KBM-7 (cell line): ENCODE data around the gene NAB1.

ENCODE experiments used
- DNase-seq: peaks from one replicate; pipeline ENCODE4 v3.0.0-alpha.2; 2015
- in situ Hi-C: fragments of 300-500 bp; cut with MboI; formaldehyde crosslinking; loops from 2 replicates; pipeline ENCODE4 v1.14.3; 2020; ENCODE audit warnings: low sequenced_read_pairs, low pct_unique_long_range_greater_than_20kb, mixed read lengths

The NAB1 gene

DNA sequence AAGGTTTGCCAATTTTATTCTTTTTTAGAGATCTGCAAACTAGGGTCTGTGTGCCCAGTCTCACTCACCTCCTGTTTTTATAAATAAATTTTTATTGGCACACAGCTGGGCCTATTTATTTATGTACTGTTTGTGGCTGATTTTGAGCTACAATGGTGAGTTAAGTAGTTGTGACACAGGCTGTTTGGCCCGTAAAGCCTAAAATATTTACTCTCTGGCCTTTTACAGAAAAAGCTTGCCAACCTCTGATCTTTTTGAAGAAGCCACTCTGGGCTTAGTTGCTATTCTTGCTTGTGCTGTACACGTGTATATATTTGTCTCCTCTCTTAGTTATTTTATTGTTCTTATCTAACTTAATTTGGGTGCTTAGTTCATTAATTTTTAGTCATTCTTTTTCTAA, 14.5 kb downstream of the NAB1 start:
- DNase-seq: no peak
- in situ Hi-C loops: no loop called here

DNA sequence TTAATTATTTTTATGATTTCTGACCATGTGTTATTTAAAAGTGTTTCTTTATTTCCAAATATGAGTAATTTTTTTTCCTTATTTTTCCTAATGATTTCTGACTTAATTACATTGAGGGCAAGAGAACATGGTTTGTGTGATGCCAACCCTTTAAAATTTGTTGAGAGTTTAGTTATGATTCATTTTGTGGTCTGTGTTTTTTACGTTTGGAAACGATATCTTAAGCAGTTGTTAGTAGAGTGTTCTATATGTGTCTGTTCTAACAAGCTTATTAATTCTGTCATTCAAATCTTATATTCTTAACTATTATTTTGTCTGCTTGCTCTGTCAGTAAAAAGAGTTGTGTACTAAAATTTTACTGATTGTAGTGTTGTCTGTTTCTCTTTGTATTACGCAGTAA, 15.0 kb downstream of the NAB1 start:
- in situ Hi-C loops: no loop called here
- DNase-seq: no peak

DNA sequence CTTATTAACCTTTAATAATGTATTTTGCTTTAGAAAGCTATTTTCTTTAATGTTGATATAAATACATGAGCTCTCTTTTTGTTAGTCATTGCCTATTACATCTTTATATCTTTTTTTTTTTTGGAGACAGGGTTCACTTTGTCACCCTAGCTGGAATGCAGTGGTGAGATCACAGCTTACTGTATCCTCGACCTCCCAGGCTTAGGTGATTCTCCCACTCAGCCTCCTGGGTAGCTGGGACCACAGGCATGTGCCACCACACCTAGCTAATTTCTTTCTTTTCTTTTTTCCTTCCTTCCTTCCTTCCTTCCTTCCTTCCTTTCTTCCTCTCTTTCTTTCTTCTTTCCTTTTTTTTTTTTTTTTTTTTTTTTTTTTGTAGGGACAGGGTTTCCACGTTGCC, 15.4 kb downstream of the NAB1 start:
- in situ Hi-C loops: no loop called here
- no peak for DNase-seq

DNA sequence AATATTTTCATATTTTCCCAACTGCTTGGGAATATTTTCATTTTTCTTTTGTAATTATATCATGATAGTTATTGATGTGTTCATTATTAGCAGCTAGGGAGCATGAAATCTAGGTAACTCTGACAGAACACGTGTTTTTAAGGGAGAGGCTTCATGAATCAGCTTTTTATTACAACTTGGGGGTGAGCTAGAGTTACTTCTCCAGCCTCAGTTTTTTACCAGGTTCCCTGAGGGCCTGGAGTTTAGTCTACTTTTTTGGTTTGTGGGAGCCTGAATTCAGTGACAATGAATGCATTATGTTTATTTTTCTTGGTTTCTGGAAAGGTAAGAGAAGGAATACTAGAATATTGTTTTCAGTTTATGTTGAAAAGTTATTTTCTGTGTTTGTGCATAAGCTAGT, 18.0 kb downstream of the NAB1 start:
- DNase-seq: no peak
- in situ Hi-C loops: no loop called here

DNA sequence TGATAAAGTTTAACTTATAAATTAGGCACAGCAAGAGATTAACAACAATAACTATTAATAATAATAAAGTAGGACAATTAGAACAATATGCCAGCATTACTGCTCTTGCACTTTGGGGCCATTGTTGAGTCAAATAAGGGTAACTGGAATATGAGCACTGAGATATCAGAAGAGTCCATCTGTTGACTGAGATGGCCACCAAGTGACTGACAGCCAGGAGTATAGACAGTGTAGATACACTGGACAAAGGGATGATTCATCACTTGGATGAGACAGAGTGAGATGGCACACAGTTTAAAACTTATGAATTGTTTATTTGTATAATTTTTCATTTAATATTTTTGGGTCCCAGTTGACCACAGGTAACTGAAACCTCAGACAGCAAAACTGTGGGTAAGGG, 20.0 kb downstream of the NAB1 start:
- in situ Hi-C loops: no loop called here

DNA sequence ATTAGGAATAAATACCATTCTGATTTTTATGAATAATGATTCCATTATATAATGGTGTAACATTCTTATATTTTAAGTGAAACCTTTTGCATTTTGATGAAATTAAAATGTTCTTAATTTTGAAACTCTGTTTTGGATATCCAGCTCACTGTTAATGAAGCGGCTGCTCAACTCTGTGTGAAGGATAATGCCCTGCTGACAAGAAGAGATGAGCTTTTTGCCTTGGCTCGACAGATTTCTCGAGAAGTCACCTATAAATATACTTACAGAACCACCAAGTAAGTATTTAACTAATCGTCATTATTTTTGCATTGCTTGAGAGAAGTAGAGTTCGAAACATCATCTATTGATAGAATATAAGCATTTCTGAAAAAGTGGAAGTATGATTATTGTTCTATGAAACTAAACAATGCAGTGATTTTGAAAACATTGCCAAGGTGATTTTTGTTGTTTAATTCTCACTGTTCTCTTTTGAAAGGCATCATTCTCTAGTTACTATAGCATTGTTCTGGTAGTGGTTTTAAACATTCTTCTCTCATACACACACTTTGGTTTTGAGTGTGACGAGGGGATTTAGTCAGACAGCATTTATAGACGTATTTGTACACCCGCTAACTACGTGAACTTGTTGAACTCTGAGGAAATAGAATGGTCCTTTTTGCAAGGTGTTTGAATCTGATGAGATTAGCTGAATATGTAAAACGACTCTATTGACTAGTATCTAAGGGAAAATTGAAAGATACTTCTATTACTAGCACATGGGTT, 21.5 kb downstream of the NAB1 start:
- DNase-seq: no peak
- in situ Hi-C loops: no loop called here

More for the DNA sequence above, 20.0 kb downstream of the NAB1 start:
- no peak for DNase-seq

DNA sequence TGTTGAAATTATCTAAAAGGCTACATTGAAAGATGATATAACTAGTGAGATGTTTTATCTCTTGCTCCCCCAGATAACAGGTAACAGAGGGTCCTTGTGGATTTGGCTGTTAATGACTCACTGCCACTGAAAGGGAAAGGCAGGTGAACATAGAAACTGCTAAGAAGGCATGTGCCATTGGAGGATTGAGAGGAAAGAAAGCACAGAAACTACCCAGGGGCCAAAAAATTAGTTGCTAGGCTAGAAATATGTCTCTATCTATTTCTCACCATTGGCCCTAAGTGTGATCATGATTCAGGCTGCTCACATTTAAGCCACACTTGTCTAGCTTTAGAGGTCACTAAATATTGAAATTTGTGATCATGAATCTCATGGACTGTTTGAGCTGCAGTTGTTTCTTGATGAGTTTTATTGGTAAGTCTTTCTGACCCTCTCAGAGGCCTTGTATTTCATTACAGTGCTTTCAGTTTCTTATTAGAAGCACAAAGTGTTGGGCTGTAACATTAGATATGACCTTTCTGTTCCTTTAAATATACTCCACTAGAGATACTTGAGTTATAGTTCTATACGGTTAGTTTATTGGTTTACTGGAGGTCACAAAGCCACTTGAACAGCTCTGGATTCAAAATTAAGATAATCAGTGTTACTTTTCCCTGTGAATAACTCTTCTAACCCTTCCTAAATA, 26.2 kb downstream of the NAB1 start:
- in situ Hi-C loops: no loop called here
- no peak for DNase-seq

DNA sequence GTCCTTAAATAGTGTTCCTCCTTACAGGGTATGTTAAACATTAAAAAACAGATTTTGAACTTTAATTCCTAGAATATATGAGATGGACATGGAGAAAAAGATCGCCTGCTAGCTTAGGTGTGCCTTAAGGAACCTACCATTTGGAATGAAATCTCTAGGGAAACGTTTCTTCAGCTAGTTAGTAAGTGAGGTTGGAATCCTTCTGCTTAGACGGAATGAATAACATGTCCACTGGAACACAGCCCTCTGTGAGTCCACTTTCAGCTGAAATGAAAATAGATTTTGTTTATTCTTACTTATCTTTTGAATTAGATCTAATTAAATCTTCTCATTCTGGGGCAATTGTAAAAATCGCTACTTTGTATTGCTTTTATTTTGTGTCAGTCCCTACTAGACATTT, 28.4 kb downstream of the NAB1 start:
- no peak for DNase-seq
- in situ Hi-C loops: no loop called here

DNA sequence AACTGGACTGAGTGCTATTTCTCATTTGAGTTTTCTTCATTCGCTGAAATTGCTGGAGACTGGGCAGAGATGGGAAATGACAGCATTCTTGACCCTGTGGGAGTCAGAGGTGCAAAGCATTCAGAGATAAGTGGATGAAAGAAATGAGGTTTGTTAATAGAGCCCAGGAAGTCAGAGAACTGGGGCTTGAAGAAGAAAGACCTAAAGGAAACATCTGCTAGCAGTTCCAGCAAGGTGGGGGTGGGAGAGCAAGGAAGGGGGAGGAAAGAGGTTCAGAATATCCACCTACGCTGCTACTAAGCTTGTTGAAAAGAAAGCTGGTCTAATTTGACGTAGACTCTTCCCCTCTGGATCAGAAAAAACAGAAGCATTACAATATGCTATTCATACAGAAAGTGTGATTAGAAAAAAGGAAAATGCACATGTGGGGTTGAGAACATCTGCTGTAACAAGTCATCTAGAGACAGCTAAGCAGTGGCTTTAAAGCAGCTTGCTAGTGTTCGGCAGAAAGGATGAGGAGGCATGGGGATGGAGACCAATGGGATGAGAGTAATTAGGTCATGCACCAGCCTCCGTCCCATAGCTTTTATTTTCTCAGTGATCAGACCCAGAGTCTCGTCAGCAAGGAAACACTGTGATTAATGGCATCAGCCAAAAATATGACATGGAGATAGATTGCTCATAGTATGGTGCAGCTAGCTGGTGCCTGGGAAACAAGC, 29.7 kb downstream of the NAB1 start:
- in situ Hi-C loops: no loop called here
- DNase-seq: peak; percentile 22

DNA sequence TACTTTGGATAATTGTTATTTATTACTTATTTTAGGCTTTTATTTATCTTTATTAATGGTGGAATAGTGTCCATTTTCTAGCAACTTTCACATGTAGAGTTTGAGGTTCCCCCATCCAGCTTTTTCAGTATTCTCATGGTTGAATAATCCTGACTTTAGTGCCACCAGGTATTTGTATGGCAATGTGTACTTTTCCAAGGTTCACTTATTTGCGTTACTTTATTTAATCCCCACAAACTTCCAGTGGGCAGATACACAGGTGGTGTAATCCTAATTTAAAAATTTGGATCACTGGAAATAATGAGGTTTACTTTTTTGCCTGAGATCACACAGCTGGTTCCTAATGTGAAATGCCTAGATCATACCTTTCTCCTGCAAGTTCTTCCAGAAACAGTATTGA, 30.5 kb downstream of the NAB1 start:
- in situ Hi-C loops: no loop called here
- DNase-seq: no peak

DNA sequence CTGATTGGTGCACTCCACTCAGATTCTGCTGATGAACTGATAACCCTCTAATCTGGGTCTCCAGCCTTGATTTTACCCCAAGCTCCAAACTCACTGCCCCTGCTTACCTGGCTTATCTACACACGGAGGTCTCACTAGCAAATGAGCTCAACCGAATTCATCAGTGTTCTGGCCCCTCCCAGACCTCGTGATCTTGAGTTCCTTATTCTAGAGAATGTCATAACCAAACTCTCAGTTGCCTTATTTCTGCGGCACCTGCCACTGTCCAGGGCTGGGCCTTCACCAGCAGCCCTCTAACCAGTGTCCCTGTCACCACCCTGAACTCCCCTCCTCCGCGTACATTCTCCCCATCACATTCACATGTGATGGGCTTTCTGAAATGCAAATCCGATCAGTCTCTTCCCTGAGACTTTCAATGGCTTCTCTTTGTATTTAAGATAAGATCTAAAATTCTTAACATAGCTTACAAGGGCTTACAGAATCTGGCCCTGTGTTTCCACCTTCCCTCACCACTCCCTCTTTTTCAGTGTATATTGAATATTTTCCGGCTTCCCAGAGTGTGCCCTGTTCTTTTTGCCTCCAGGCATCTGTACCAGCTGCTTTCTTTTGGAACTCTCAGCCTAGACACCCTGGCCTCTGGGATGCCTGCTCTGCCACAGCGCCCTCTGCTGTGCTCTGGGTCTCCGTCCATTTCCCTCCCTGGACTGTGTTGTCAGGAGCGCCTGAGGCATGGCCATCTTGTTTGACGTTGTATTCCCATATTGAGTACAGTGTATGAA, 31.1 kb downstream of the NAB1 start:
- in situ Hi-C loops: no loop called here
- peak; percentile 41 for DNase-seq

DNA sequence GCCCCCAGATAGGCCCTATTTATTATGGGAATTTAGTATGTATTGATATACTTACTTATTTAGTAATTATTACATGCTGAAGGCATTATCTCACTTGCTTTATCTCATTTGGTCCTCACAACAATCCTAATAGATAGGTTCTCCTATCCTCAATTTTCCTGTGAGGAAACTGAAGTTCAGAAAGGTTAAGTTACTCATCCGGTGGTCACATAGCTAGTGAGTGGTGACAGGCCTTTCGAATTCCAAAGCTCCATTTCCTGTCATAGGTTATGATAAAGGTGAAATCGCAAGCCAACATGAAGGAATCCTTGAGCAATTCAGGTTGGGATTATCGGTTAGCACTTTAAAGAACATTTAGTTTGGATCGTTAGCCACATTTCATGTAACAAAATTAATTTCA, 33.3 kb downstream of the NAB1 start:
- in situ Hi-C loops: no loop called here
- no peak for DNase-seq

DNA sequence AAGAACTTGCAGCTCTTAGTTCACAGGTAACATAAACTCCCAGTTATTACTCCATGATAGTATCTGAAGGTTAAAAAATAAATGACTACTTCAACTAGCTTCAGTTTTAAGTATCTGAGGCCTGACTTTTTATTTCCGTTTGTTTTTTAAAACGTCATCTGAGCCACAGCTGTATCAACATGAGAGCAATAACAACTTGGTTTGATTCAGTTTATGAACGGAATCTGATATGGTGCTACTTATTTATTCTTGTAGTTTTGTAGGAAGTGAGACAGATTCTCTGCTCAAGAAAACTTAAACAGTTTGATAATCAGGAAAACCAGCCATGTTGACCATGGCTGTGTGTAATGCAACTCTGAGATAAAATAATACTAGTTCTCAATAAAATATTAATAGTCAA, 34.9 kb downstream of the NAB1 start:
- no peak for DNase-seq
- in situ Hi-C loops: no loop called here

DNA sequence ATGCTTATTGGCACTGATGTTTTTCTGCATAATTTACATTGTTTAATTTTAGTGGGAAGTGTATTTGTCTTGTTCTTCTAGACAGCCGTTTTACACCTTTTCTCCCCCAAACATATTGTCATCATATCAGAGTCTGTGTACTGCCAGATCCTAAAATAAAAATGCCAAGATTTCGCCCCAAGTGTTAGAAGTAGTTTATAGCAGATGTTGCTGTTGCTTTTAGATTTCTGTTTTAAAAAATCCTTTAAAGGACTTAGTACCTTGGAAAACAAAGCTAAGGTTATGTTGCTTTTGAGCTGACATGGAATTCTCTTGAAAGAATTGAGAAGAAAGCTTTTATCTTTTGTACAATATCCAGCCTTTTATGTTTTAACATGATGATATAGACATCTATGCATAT, 36.0 kb downstream of the NAB1 start:
- DNase-seq: no peak
- in situ Hi-C loops: no loop called here

DNA sequence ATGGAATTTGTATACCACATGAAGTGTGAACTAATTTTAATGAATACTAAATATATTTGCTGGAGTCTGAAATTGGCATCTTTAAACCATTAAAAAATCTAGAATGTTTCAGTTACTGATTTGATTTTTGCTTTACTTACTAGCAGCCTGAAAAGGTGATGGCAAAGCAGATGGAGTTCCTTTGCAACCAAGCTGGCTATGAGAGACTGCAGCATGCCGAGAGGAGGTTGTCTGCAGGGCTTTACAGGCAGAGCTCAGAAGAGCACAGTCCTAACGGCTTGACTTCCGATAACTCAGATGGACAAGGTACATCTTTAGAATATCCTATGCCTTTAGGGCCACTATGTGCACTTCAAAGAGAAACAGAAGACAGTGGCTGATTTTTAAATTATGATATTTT, 36.5 kb downstream of the NAB1 start:
- in situ Hi-C loops: no loop called here
- DNase-seq: no peak

DNA sequence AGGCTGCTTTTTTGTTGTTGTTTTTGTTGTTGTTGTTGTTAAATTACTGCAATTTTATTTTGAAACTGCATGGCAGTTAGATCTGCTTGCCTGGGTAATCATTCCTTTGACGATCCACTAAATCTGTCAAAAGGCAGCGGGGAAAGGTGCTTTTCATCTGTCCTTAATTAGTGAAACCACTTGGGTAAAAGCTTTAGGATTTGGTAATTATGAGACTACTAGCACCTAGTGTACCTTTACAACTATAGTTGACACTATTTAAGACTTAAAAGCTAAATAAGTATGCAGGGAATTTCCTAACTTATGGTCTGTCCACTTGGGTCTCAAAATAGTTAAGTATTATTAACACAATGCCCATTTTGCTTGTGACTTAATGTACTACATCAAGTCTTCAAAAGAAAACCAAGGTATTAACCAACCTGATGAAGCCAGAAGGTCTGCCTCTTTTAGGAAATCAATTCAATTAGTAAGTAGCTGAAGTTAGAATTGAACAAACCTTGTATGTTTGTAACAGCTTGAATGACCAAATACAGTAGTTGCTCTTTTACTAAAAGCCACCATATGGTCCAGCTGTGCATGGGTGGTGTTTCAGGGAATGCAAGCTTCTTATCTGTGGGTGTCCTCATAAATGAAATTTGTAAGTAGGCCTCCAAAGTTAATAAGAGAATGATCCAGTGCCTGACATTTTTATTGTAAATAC, 44.8 kb downstream of the NAB1 start:
- DNase-seq: no peak
- in situ Hi-C loops: no loop called here

DNA sequence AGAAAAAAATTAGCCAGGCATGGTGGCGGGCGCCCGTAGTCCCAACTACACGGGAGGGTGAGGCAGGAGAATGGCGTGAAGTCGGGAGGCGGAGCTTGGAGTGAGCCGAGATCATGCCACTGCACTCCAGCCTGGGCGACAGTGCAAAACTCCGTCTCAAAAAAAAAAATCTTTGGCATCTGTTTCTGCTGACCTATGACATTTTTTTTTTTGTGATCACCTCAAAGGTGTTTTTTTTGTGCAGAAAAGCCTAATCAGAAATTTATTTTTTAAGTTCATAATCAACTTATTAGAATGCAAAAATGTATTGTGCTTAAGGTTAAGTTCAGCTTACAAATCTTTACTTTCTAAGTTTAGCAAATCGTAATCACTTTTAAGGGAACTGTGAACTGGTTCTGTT, 45.6 kb downstream of the NAB1 start:
- in situ Hi-C loops: no loop called here
- no peak for DNase-seq

DNA sequence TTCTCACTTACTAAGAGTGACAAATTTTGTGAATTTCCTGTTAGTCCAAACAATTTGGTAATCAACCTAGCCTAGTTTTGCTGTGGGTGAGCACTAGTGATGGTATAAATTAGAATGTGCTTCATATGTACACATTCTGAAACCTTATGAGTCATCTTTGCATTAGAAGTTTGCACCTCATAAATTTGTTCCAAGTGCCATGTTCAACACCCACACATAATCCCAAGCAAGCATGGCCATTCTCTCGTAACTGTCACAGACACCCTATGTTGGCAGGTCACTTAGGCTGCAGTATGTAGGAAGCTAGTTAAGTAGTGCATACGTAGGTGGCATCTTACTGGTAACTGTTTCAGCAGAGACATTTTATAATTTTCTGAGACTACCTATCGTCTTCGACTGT, 46.9 kb downstream of the NAB1 start:
- DNase-seq: no peak
- in situ Hi-C loops: no loop called here

DNA sequence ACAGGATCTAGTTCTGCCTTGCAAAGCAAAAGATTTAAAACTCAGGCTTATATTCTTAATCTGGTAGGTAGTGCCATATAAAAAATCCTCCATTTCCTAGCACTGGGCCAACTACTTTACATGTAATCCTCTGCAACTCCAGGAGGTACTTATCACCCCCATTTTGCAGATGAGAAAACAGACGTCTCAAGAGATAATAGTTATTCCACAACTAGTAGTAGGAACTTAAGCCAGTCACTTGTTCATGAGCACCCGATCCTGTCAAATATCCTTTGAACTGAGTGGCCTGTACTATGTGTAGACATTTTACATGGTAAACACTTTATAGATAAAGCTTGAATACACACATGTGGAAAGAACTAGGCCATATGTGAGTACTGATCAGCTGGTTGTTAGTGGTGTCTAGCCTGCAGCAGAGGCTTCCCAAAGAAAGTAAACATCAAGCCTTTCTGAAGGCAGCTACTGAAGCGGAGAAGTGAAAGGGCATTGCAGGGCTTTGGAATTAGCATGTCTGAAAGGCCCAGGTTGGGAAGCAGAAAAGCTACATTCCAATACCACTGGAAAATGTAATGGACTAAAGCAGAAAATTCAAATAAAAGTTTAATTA, 48.0 kb downstream of the NAB1 start:
- no peak for DNase-seq
- in situ Hi-C loops: no loop called here
